K562 (cell line): Measurements from ENCODE around the gene RPL22. TPM values are rescaled to one million over a fixed set of nuclear protein-coding genes. Genes with fewer than 3 reads are reported as not detected.

ENCODE experiments used
- CHCHD3 ChIP-seq: fragments of 250-450 bp; sonication (Bioruptor Pico); IDR thresholded peaks from 2 replicates; pipeline ENCODE4 v2.1.2; 2022; ENCODE audit warnings: mild to moderate bottlenecking
- CHD4 ChIP-seq: fragments of 200-600 bp; sonication (generic); IDR thresholded peaks from 3 replicates; pipeline ENCODE4 v1.6.1; 2012; ENCODE audit warnings: low read depth, mild to moderate bottlenecking, mixed read lengths, low read length, inconsistent platforms; ENCODE audit not compliant: insufficient read depth, insufficient replicate concordance, poor library complexity, severe bottlenecking
- GTF2E2 ChIP-seq: fragments of 200-800 bp; sonication (Bioruptor generic); IDR thresholded peaks from 2 replicates; pipeline ENCODE4 v1.6.1; 2016; ENCODE audit warnings: missing genetic modification characterization, missing compliant biosample characterization
- KDM5B ChIP-seq: fragments of 200-600 bp; sonication (generic); IDR thresholded peaks from 2 replicates; pipeline ENCODE4 v1.6.1; 2012; ENCODE audit warnings: low read depth, mild to moderate bottlenecking, moderate library complexity, low read length, control low read depth, inconsistent platforms; ENCODE audit not compliant: insufficient replicate concordance
- MAZ ChIP-seq, 2 experiments: fragments of 450-650 bp in 1 of 2; sonication (generic) in 1 of 2; formaldehyde crosslinking; IDR thresholded peaks in 1 of 2; conservative IDR thresholded peaks in 1 of 2; 2 replicates each; pipeline versions ENCODE4 v1.4.0 to v1.5.0; 2020; ENCODE audit warnings: mild to moderate bottlenecking in 1 of 2, missing genetic modification reagents in 1 of 2
- NEUROD1 ChIP-seq: fragments of 150-350 bp; IDR thresholded peaks from 2 replicates; pipeline ENCODE4 v1.6.1; 2014; ENCODE audit warnings: borderline replicate concordance, low read length, low read depth; ENCODE audit not compliant: partially characterized antibody
- NR2C2 ChIP-seq, 2 experiments: fragments of 200-800 bp in 1 of 2; sonication (Bioruptor generic) in 1 of 2; sonication (generic) in 1 of 2; formaldehyde crosslinking in 1 of 2; IDR thresholded peaks; 2 replicates each; pipeline versions ENCODE4 v1.6.1 to v1.8.0; 2016 to 2022; ENCODE audit warnings: mild to moderate bottlenecking in 1 of 2, missing compliant biosample characterization in 1 of 2, missing genetic modification characterization in 1 of 2, missing genetic modification reagents in 1 of 2
- NRF1 ChIP-seq, 2 experiments: fragments of 450-650 bp; IDR thresholded peaks in 1 of 2; conservative IDR thresholded peaks in 1 of 2; 2 replicates each; pipeline ENCODE4 v1.6.1; 2014; ENCODE audit warnings: mild to moderate bottlenecking in 2 of 2
- POLR2G ChIP-seq: fragments of 200-400 bp; formaldehyde crosslinking; IDR thresholded peaks from 2 replicates; pipeline ENCODE4 v1.6.1; 2017; ENCODE audit warnings: low read depth, mild to moderate bottlenecking, antibody characterized with exemption, low read length, moderate library complexity
- RB1 ChIP-seq: fragments of 450-650 bp; IDR thresholded peaks from 2 replicates; pipeline ENCODE4 v1.6.1; 2017; ENCODE audit warnings: low read depth, mild to moderate bottlenecking
- SRF ChIP-seq, 2 experiments: fragments of 250-450, 450-650 bp in 1 of 2; sonication (Bioruptor Pico) in 1 of 2; sonication (generic) in 1 of 2; formaldehyde crosslinking; IDR thresholded peaks; 2 replicates each; pipeline versions ENCODE4 v1.5.0 to v1.5.1; 2020 to 2022; ENCODE audit warnings: mild to moderate bottlenecking in 1 of 2, missing genetic modification reagents in 1 of 2
- TAF1 ChIP-seq: IDR thresholded peaks from 2 replicates; pipeline ENCODE4 v1.6.1; 2011; ENCODE audit warnings: mild to moderate bottlenecking, low read length, moderate library complexity; ENCODE audit not compliant: insufficient read depth, control insufficient read depth, severe bottlenecking; ENCODE audit errors: extremely low read depth
- TEAD2 ChIP-seq: fragments of 450-650 bp; IDR thresholded peaks from 2 replicates; pipeline ENCODE4 v1.6.1; 2016; ENCODE audit warnings: missing genetic modification characterization, control low read depth, missing compliant biosample characterization
- ZNF184 ChIP-seq: sonication (generic); formaldehyde crosslinking; IDR thresholded peaks from 2 replicates; pipeline ENCODE4 v1.5.0; 2020; ENCODE audit warnings: missing genetic modification reagents
- ZNF224 ChIP-seq: sonication (generic); formaldehyde crosslinking; IDR thresholded peaks from 2 replicates; pipeline ENCODE4 v1.8.0; 2022; ENCODE audit warnings: mild to moderate bottlenecking, missing genetic modification reagents
- polyA plus RNA-seq, 8 experiments: library from polyadenylated mRNA; depleted of rRNA in 4 of 8; stranded (reverse) in 5 of 8; unstranded in 3 of 8; fragments of >200 nt; fragmentation: Nextera tagmentation in 2 of 8; fragmentation: Illumina TruSeq in 1 of 8; extraction: Ambion mirVana in 2 of 8; extraction: Trizol in 1 of 8; gene quantifications; 2 replicates each; pipeline versions ENCODE4 v1.2.1 to v1.2.3, GENCODE V29; 2011 to 2014; ENCODE audit warnings: inconsistent platforms in 1 of 8, missing spikeins in 1 of 8
- total RNA-seq, 7 experiments: library from RNA; depleted of rRNA in 6 of 7; stranded (reverse); fragments of >200 nt in 6 of 7; fragmentation: Illumina TruSeq in 2 of 7; extraction: Trizol in 2 of 7; gene quantifications; 2 replicates each; pipeline versions ENCODE4 v1.2.1 to v1.2.3, GENCODE V29; 2011 to 2021; ENCODE audit warnings: low replicate concordance in 1 of 7
- TF ChIP-seq, protein P1 (sequence below): sonication (generic); formaldehyde crosslinking; IDR thresholded peaks from 2 replicates; pipeline ENCODE4 v1.8.1; 2023; ENCODE audit warnings: mild to moderate bottlenecking, missing genetic modification reagents
- TF ChIP-seq, protein P2 (sequence below): fragments of 250-450 bp; sonication (Bioruptor Pico); IDR thresholded peaks from 2 replicates; pipeline ENCODE4 v1.4.0; 2020
- TF ChIP-seq, protein P3 (sequence below): fragments of 450-650 bp; IDR thresholded peaks from 2 replicates; pipeline ENCODE4 v1.6.1; 2016; ENCODE audit warnings: low read depth, mild to moderate bottlenecking, moderate library complexity
- TF ChIP-seq, protein P4 (sequence below): fragments of 250-450 bp; sonication (Bioruptor Pico); IDR thresholded peaks from 2 replicates; pipeline ENCODE4 v1.5.0; 2021; ENCODE audit warnings: mild to moderate bottlenecking, moderate library complexity

The RPL22 gene
- total and polyA plus RNA-seq, 9 of the 15 experiments (the other 6 are each of a cell fraction or from before 2014, with no cell fraction given): 467 to 1,165 (median 607) TPM

DNA sequence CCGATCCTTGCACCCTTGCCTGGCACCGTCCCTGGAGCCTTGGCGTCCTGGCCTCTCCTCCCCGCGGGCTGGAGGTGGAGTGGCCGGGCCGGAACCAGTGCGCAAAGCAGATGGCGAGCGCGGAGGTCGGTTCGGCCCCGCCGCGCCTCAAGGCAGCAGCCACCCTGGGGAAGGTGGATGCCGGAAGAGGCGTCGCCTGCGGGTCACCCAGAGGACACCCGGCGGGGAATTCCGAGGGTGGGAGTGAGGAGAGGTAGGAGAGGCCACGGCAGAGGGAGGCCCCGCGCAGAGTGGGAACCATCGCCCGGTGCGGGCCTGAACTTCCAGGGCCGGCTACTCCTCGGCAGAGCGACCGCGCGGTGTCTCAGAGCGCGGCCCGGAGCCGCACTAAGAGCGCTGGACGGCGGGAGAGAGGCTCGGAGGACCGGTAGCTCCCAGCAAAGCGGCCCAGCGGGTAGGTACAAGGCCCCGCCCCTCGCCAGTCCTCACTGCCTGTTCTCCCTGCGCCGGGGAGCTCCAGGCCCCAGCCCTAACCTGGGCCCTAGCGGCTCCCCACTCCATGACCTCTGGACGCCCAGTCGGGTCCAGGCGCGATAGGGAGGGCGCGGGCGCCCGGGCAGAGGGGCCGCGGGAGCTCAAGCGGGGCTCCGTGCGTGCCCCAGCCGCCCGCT is 6.6 kb upstream of the RPL22 start, which contains the start of gene RNF207 (continued):
- peak; percentile 10 for TF ChIP-seq NEUROD1
- TF ChIP-seq CHCHD3 (CRISPR knock-in tag): no peak
- TF ChIP-seq, protein P1, sequence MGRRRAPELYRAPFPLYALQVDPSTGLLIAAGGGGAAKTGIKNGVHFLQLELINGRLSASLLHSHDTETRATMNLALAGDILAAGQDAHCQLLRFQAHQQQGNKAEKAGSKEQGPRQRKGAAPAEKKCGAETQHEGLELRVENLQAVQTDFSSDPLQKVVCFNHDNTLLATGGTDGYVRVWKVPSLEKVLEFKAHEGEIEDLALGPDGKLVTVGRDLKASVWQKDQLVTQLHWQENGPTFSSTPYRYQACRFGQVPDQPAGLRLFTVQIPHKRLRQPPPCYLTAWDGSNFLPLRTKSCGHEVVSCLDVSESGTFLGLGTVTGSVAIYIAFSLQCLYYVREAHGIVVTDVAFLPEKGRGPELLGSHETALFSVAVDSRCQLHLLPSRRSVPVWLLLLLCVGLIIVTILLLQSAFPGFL (CRISPR knock-in tag): no peak
- TF ChIP-seq TAF1: peak; percentile 24
- TF ChIP-seq MAZ (CRISPR knock-in tag; conservative IDR thresholded peaks at IDR 0.05 in 1 of 2, IDR thresholded peaks at IDR 0.05 in 1 of 2): peak; percentile 83 to 95
- peak; percentile 72 for TF ChIP-seq KDM5B
- peak; percentile 91 for TF ChIP-seq TEAD2 (tag)
- no peak for TF ChIP-seq GTF2E2 (tag)
- TF ChIP-seq, protein P2, sequence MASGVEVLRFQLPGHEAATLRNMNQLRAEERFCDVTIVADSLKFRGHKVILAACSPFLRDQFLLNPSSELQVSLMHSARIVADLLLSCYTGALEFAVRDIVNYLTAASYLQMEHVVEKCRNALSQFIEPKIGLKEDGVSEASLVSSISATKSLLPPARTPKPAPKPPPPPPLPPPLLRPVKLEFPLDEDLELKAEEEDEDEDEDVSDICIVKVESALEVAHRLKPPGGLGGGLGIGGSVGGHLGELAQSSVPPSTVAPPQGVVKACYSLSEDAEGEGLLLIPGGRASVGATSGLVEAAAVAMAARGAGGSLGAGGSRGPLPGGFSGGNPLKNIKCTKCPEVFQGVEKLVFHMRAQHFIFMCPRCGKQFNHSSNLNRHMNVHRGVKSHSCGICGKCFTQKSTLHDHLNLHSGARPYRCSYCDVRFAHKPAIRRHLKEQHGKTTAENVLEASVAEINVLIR (CRISPR knock-in tag): no peak
- TF ChIP-seq, protein P3, sequence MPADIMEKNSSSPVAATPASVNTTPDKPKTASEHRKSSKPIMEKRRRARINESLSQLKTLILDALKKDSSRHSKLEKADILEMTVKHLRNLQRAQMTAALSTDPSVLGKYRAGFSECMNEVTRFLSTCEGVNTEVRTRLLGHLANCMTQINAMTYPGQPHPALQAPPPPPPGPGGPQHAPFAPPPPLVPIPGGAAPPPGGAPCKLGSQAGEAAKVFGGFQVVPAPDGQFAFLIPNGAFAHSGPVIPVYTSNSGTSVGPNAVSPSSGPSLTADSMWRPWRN: no peak
- TF ChIP-seq SRF (CRISPR knock-in tag; IDR thresholded peaks at IDR 0.05): peak in 1 of 2 experiments; percentile 86; a peak in 1 of 4 replicates
- TF ChIP-seq, protein P4, sequence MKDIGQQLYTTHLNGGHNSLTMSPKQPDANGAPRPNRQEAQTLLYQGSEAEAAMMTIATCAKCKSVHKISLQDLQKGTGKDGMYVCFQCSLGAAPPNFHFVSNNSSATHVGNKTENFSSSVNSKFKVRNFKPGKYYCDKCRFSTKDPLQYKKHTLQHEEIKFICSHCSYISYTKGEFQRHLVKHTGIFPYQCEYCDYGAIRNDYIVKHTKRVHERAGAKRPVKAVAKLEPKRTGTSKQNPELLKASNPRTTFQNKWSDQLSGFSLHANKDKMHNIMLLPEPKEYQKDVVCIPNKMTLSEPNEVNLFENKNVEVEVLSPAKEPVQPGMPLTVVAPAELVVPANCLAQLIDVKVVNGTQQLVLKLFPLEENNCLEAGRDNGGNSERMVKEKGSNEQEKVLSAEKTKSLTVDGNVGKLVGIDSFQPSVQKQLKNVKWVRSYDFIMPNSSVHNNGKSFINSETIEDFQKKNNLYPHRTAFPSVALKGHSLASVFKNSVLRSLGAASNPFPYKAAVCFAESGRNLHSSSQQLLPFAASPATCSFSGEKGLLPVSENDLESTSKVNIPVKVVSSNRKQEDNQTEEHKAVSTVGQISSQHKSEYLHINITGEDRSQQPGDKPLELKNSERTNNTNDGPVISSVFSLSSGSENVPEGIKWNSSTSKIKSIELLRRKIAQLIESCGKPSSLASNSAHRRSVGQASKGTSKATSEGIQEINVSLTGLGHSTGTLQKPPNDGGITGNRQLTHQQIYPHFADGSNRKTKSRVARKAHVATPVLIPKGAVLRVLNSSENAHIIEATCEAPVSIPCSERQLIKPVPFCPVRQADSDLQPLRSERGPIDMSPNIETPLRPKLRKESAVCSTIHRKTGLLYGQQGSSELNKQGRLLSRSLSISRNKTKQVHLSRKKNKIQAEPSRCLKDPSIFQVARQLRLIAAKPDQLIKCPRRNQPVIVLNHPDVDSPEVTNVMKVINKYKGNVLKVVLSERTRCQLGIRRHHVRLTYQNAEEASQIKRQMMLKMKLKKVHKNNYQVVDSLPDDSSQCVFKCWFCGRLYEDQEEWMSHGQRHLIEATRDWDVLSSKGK (CRISPR knock-in tag): no peak
- peak; percentile 91 for TF ChIP-seq POLR2G
- no peak for TF ChIP-seq CHD4
- TF ChIP-seq NR2C2 (CRISPR knock-in tag; IDR thresholded peaks at IDR 0.05): no peak
- TF ChIP-seq NR2C2 (tag; IDR thresholded peaks at IDR 0.05): peak; percentile 72
- no peak for TF ChIP-seq RB1
- no peak for TF ChIP-seq ZNF224
- peak; percentile 57 to 69 for TF ChIP-seq NRF1 (conservative IDR thresholded peaks at IDR 0.05 in 1 of 2, IDR thresholded peaks at IDR 0.05 in 1 of 2)
- no peak for TF ChIP-seq ZNF184 (CRISPR knock-in tag)
